ENCODE results near the gene PHF8.

PHF8 gene

GRCh38 chrX:54044126-54044876 is at the start of gene PHF8:
PHF8 (minus strand) TSS chrX:54044473; CDS start chrX:54042728, 1,745 bp downstream.
- peak; percentile 75 for DNase-seq (ENCODE audit: low read depth)
- H3K4me3 ChIP-seq (ENCODE audit: low read depth, low read length) = peak within 1 kb of the TSS; percentile 60

- H3K4me3 ChIP-seq (ENCODE audit: low read depth, low read length) = no peak overlapping the region
- no peak for DNase-seq (ENCODE audit: low read depth)
Measured at GRCh38 chrX:54093571-54093970, 49.3 kb upstream of the PHF8 start.

GRCh38 chrX:54093159-54093558 is 48.9 kb upstream of the PHF8 start:
- no peak overlapping the region for H3K4me3 ChIP-seq (ENCODE audit: low read depth, low read length)
- DNase-seq (ENCODE audit: low read depth) = no peak

GRCh38 chrX:54090880-54091279 is 46.6 kb upstream of the PHF8 start:
- no peak overlapping the region for H3K4me3 ChIP-seq (ENCODE audit: low read depth, low read length)
- DNase-seq (ENCODE audit: low read depth) = no peak

GRCh38 chrX:54089191-54089590 is 44.9 kb upstream of the PHF8 start:
- DNase-seq (ENCODE audit: low read depth) = no peak
- H3K4me3 ChIP-seq (ENCODE audit: low read depth, low read length) = no peak overlapping the region

GRCh38 chrX:54087661-54088060 is 43.4 kb upstream of the PHF8 start:
- no peak for DNase-seq (ENCODE audit: low read depth)
- no peak overlapping the region for H3K4me3 ChIP-seq (ENCODE audit: low read depth, low read length)

- DNase-seq (ENCODE audit: low read depth) = no peak
- no peak overlapping the region for H3K4me3 ChIP-seq (ENCODE audit: low read depth, low read length)
Measured at GRCh38 chrX:54085666-54086065, 41.4 kb upstream of the PHF8 start.

GRCh38 chrX:54076903-54077302 is 32.6 kb upstream of the PHF8 start:
- no peak for DNase-seq (ENCODE audit: low read depth)
- no peak overlapping the region for H3K4me3 ChIP-seq (ENCODE audit: low read depth, low read length)

GRCh38 chrX:54074826-54075225 is 30.6 kb upstream of the PHF8 start:
- no peak for DNase-seq (ENCODE audit: low read depth)
- no peak overlapping the region for H3K4me3 ChIP-seq (ENCODE audit: low read depth, low read length)

- DNase-seq (ENCODE audit: low read depth) = no peak
- H3K4me3 ChIP-seq (ENCODE audit: low read depth, low read length) = no peak overlapping the region
Measured at GRCh38 chrX:54067766-54068165, 23.5 kb upstream of the PHF8 start.

- no peak for DNase-seq (ENCODE audit: low read depth)
Measured at GRCh38 chrX:54066841-54067240, 22.6 kb upstream of the PHF8 start.

GRCh38 chrX:54064564-54064963 is 20.3 kb upstream of the PHF8 start:
- no peak for DNase-seq (ENCODE audit: low read depth)

More at GRCh38 chrX:54066841-54067240, 22.6 kb upstream of the PHF8 start:
- H3K4me3 ChIP-seq (ENCODE audit: low read depth, low read length) = no peak overlapping the region

GRCh38 chrX:54063361-54063760 is 19.1 kb upstream of the PHF8 start:
- no peak overlapping the region for H3K4me3 ChIP-seq (ENCODE audit: low read depth, low read length)
- DNase-seq (ENCODE audit: low read depth) = no peak

More at GRCh38 chrX:54064564-54064963, 20.3 kb upstream of the PHF8 start:
- H3K4me3 ChIP-seq (ENCODE audit: low read depth, low read length) = no peak overlapping the region

GRCh38 chrX:54049801-54050200 is 5.5 kb upstream of the PHF8 start:
- DNase-seq (ENCODE audit: low read depth) = no peak
- H3K4me3 ChIP-seq (ENCODE audit: low read depth, low read length) = no peak overlapping the region

GRCh38 chrX:54048412-54048811 is 4.1 kb upstream of the PHF8 start:
- no peak for DNase-seq (ENCODE audit: low read depth)
- no peak overlapping the region for H3K4me3 ChIP-seq (ENCODE audit: low read depth, low read length)

- DNase-seq (ENCODE audit: low read depth) = no peak
- no peak overlapping the region for H3K4me3 ChIP-seq (ENCODE audit: low read depth, low read length)
Measured at GRCh38 chrX:54045563-54046228, 1.4 kb upstream of the PHF8 start.

- H3K4me3 ChIP-seq (ENCODE audit: low read depth, low read length) = peak overlapping the region; percentile 60
- DNase-seq (ENCODE audit: low read depth) = no peak
Measured at GRCh38 chrX:54044877-54045338, 635 bp upstream of the PHF8 start.

GRCh38 chrX:54043541-54044125 is 640 bp downstream of the PHF8 start:
- H3K4me3 ChIP-seq (ENCODE audit: low read depth, low read length) = peak overlapping the region; percentile 60
- DNase-seq (ENCODE audit: low read depth) = no peak

GRCh38 chrX:54043056-54043455 is 1.2 kb downstream of the PHF8 start:
- no peak for DNase-seq (ENCODE audit: low read depth)
- H3K4me3 ChIP-seq (ENCODE audit: low read depth, low read length) = peak overlapping the region; percentile 60

- peak overlapping the region; percentile 60 for H3K4me3 ChIP-seq (ENCODE audit: low read depth, low read length)
- DNase-seq (ENCODE audit: low read depth) = no peak
Measured at GRCh38 chrX:54042609-54043021, 1.7 kb downstream of the PHF8 start.

Data from skeletal muscle cell (primary cell).